GM12878 (cell line): Measurements from ENCODE around the gene INHBE. TPM values are rescaled to one million over a fixed set of nuclear protein-coding genes. Genes with fewer than 3 reads are reported as not detected.

Experiments used
- ATAC-seq: fragments of 200-7000 bp; cut with Tn5 transposase; 3 replicates; pipeline ENCODE4 v1.9.1; 2020; ENCODE audit warnings: mild to moderate bottlenecking, moderate library complexity
- BruUV-seq: library from RNA; stranded (reverse); fragments of 400-500 nt; replicated peaks from 2 replicates; lab custom pipeline; 2021; lab: Mats Ljungman, UMichigan
- CTCF ChIA-PET: fragments of 300-600 bp; sonication (Branson Sonifier 250); formaldehyde crosslinking; extraction: SDS; loops from one replicate; lab custom pipeline; 2021; ENCODE audit warnings: inconsistent platforms; lab: Yijun Ruan, JAX
- POLR2A ChIA-PET: fragments of 350-600 bp; formaldehyde crosslinking; extraction: SDS; loops from one replicate; lab custom pipeline; 2021; ENCODE audit warnings: inconsistent platforms; lab: Charles Lee
- RAD21 ChIA-PET: fragments of 300-600 bp; sonication (Branson Sonifier 250); formaldehyde crosslinking; loops from one replicate; lab custom pipeline; 2023; ENCODE audit warnings: antibody characterized with exemption; ENCODE audit not compliant: unreplicated experiment; lab: Charles Lee
- SMC1A ChIA-PET: fragments of 300-600 bp; sonication (Branson Sonifier 250); formaldehyde crosslinking; loops from one replicate; lab custom pipeline; 2023; ENCODE audit not compliant: unreplicated experiment, uncharacterized antibody; lab: Charles Lee
- DNase-seq: peaks from one replicate; pipeline ENCODE4 v3.0.0-alpha.2; 2011; ENCODE audit warnings: low read depth, low spot score
- FAIRE-seq: peaks from 3 replicates; lab custom pipeline; 2011; peaks lifted over from hg19 to GRCh38; lab: Jason Lieb, UNC
- H2AFZ ChIP-seq: 2 replicates; pipeline ENCODE4 v1.6.0; 2011; ENCODE audit warnings: low read depth, low read length, control low read depth; ENCODE audit not compliant: control insufficient read depth
- H3K27ac ChIP-seq: 2 replicates; pipeline ENCODE4 v1.5.1; 2011; ENCODE audit warnings: control low read depth; ENCODE audit not compliant: control insufficient read depth, insufficient read depth
- H3K27me3 ChIP-seq, 2 experiments: replicated peaks in 1 of 2; 2 replicates each; pipeline versions ENCODE4 v1.6.0 to v1.6.1; 2011; ENCODE audit warnings: low read length in 1 of 2; ENCODE audit not compliant: control insufficient read depth in 2 of 2, insufficient read depth in 2 of 2
- H3K36me3 ChIP-seq, 2 experiments: 2 replicates each; pipeline ENCODE4 v1.5.1; 2011; ENCODE audit warnings: low read length in 1 of 2; ENCODE audit not compliant: control insufficient read depth in 2 of 2, insufficient read depth in 2 of 2
- H3K4me1 ChIP-seq: 2 replicates; pipeline ENCODE4 v1.6.1; 2011; ENCODE audit warnings: mild to moderate bottlenecking, low read length, moderate library complexity, mixed read lengths; ENCODE audit not compliant: control insufficient read depth, insufficient read depth
- H3K4me2 ChIP-seq: 2 replicates; pipeline ENCODE4 v1.6.0; 2011; ENCODE audit warnings: control low read depth; ENCODE audit not compliant: control insufficient read depth, insufficient read depth
- H3K4me3 ChIP-seq: fragments of 200-600 bp; sonication (generic); 2 replicates; pipeline ENCODE4 v1.5.1; 2016
- H3K79me2 ChIP-seq: 2 replicates; pipeline ENCODE4 v1.6.0; 2011; ENCODE audit warnings: low read length; ENCODE audit not compliant: control insufficient read depth, insufficient read depth
- H3K9ac ChIP-seq: 2 replicates; pipeline ENCODE4 v1.8.0; 2011; ENCODE audit warnings: low read length, control low read depth, mixed read lengths; ENCODE audit not compliant: control insufficient read depth, insufficient read depth
- H3K9me3 ChIP-seq: replicated peaks from 3 replicates; pipeline ENCODE4 v1.5.1; 2011; ENCODE audit warnings: mild to moderate bottlenecking, low read length; ENCODE audit not compliant: control insufficient read depth, insufficient read depth
- H4K20me1 ChIP-seq: 2 replicates; pipeline ENCODE4 v1.6.0; 2011; ENCODE audit not compliant: control insufficient read depth, insufficient read depth
- BCLAF1 ChIP-seq: fragments of 450-650 bp; IDR thresholded peaks from 2 replicates; pipeline ENCODE4 v1.6.1; 2017; ENCODE audit warnings: antibody characterized with exemption, mild to moderate bottlenecking, moderate library complexity
- HDAC6 ChIP-seq: fragments of 200-600 bp; sonication (generic); IDR thresholded peaks from one replicate; pipeline ENCODE4 v1.8.0; 2017; ENCODE audit warnings: antibody characterized with exemption; ENCODE audit not compliant: unreplicated experiment
- IRF4 ChIP-seq: IDR thresholded peaks from 2 replicates; pipeline ENCODE4 v1.6.1; 2011; ENCODE audit warnings: low read depth, low read length
- RELB ChIP-seq: fragments of 450-650 bp; IDR thresholded peaks from 2 replicates; pipeline ENCODE4 v1.6.1; 2017; ENCODE audit warnings: low read depth, mild to moderate bottlenecking, moderate library complexity
- TAF1 ChIP-seq: IDR thresholded peaks from 2 replicates; pipeline ENCODE4 v1.6.1; 2011; ENCODE audit warnings: mild to moderate bottlenecking, low read depth, low read length, borderline replicate concordance
- ZNF274 ChIP-seq: IDR thresholded peaks from one replicate; pipeline ENCODE4 v1.8.0; 2011; ENCODE audit not compliant: insufficient read length, insufficient read depth
- ZSCAN29 ChIP-seq: fragments of 450-650 bp; IDR thresholded peaks from 2 replicates; pipeline ENCODE4 v1.6.1; 2017; ENCODE audit warnings: mild to moderate bottlenecking, moderate library complexity
- WGBS: methylation state at CpG from one replicate; pipeline ENCODE4 v1.1.6; 2016; ENCODE audit warnings: low lambda C conversion rate; ENCODE audit not compliant: insufficient replicate concordance, insufficient coverage; ENCODE audit errors: missing lambda C conversion rate; 5-methylcytosine and 5-hydroxymethylcytosine counted together
- in situ Hi-C: fragments of 300-500 bp; cut with MboI; formaldehyde crosslinking; loops from 9 replicates; pipeline ENCODE4 v1.14.3; 2018; ENCODE audit warnings: mixed read lengths
- intact Hi-C: fragments of 100-400 bp; cut with micrococcal nuclease; formaldehyde crosslinking; loops from one replicate; pipeline ENCODE4 v1.14.2; 2022; ENCODE audit not compliant: unreplicated experiment
- polyA plus RNA-seq, 11 experiments: library from polyadenylated mRNA; depleted of rRNA in 4 of 11; unstranded in 6 of 11; stranded (reverse) in 5 of 11; fragments of >200 nt; fragmentation: Nextera tagmentation in 4 of 11; fragmentation: Illumina TruSeq in 1 of 11; extraction: Ambion mirVana in 4 of 11; extraction: Trizol in 1 of 11; gene quantifications; 1 replicate in 1 of 11; 2 replicates in 10 of 11; pipeline versions ENCODE4 v1.2.1 to v1.2.3, GENCODE V29; 2011 to 2016; ENCODE audit warnings: inconsistent platforms in 2 of 11, missing spikeins in 2 of 11, low read depth in 1 of 11
- total RNA-seq, 4 experiments: library from RNA; depleted of rRNA in 3 of 4; stranded (reverse); fragments of >200 nt in 3 of 4; fragmentation: Illumina TruSeq in 1 of 4; extraction: Trizol in 1 of 4; gene quantifications; 2 replicates each; pipeline versions ENCODE4 v1.2.1 to v1.2.3, GENCODE V29; 2013 to 2021

INHBE gene
- total and polyA plus RNA-seq, 10 of the 15 experiments (the other 5 are each of a cell fraction or from before 2014, with no cell fraction given), result 0.09 to 2.5 (median 0.37) TPM

- TF ChIP-seq BCLAF1 (no peak), ZSCAN29 (no peak), HDAC6 (no peak)
Measured at GRCh38 chr12:57469296-57470164, 14.4 kb downstream of the INHBE start (continued).

- RAD21 ChIA-PET, result interaction anchor here (1.4 kb wide), 1 partner anchor 11 kb away, joined by 3 read pairs; no protein-coding TSS in a partner anchor
- ATAC-seq, result no peak
- intact Hi-C loops, result loop anchor here (10.0 kb wide), 1 partner anchor 284 kb away; the partner anchor contains the start of genes CDK4 and MARCHF9
- H3K36me3 ChIP-seq, result peaks cover 1 to 33% of the 10 kb centered on the region in 2 experiments
- no TSS peak for BruUV-seq
- no peak overlapping the region for H3K27ac ChIP-seq
- over 99% methylated on average over 14 of the region's 14 CpGs for WGBS
- DNase-seq, result no peak
- no peak overlapping the region for H3K9ac ChIP-seq
- POLR2A ChIA-PET, result interaction anchor here (0.5 kb wide), 1 partner anchor 43 kb away, joined by 3 read pairs; no protein-coding TSS in a partner anchor
- H3K4me2 ChIP-seq, result no peak overlapping the region
- in situ Hi-C loops, result no loop called here
- H3K4me1 ChIP-seq, result peaks cover 8% of the 10 kb centered on the region
- H3K27me3 ChIP-seq, result no peaks in the 10 kb centered on the region
- peaks cover 10% of the 10 kb centered on the region for H3K79me2 ChIP-seq
- CTCF ChIA-PET, result interaction anchor here (1.5 to 2.0 kb wide), 4 partner anchors 10 to 17 kb away, joined by 3 to 6 read pairs (median 5); partner anchors contain the start of genes ARHGAP9, GLI1 and INHBE
- FAIRE-seq, result no peak
- no peak overlapping the region for H2AFZ ChIP-seq
- no peak overlapping the region for H3K4me3 ChIP-seq
- SMC1A ChIA-PET, result no interaction called here
- TF ChIP-seq ZNF274 (no peak), TAF1 (no peak), IRF4 (no peak), RELB (no peak)
- H3K9me3 ChIP-seq, result no peaks in the 10 kb centered on the region
- no peaks in the 10 kb centered on the region for H4K20me1 ChIP-seq
Measured at GRCh38 chr12:57470286-57470969, 15.3 kb downstream of the INHBE start.
